Measurements from ENCODE around the gene LARGE1. TPM values are rescaled to one million over a fixed set of nuclear protein-coding genes. Genes with fewer than 3 reads are reported as not detected.

Gene LARGE1
- total RNA-seq, 1 donor, result 13.4 TPM

DNA sequence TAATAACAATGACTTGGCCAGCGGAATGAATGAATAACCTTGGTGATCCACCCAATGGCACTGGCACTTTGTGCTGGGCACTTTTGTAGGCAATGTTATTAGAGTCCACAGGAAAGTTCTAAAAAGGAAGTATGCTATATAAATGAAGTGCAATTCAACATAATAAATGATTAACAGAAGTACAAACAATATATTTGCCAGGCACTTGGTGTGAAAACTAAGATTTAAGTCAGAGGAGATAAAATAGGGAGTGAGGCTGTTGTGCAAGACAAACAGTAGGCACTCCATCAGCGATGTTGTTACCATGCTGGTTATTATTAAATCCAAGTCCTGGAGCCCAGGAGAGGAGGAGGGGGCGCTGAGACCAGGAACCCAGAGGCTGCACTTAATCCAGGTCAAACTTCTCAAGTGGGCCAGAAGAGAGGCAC is 173.8 kb downstream of the LARGE1 start:
- TF ChIP-seq, protein P1, sequence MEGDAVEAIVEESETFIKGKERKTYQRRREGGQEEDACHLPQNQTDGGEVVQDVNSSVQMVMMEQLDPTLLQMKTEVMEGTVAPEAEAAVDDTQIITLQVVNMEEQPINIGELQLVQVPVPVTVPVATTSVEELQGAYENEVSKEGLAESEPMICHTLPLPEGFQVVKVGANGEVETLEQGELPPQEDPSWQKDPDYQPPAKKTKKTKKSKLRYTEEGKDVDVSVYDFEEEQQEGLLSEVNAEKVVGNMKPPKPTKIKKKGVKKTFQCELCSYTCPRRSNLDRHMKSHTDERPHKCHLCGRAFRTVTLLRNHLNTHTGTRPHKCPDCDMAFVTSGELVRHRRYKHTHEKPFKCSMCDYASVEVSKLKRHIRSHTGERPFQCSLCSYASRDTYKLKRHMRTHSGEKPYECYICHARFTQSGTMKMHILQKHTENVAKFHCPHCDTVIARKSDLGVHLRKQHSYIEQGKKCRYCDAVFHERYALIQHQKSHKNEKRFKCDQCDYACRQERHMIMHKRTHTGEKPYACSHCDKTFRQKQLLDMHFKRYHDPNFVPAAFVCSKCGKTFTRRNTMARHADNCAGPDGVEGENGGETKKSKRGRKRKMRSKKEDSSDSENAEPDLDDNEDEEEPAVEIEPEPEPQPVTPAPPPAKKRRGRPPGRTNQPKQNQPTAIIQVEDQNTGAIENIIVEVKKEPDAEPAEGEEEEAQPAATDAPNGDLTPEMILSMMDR (IDR thresholded peaks at IDR 0.05; ENCODE audit: insufficient read depth, low read depth, low read length), result no peak

DNA sequence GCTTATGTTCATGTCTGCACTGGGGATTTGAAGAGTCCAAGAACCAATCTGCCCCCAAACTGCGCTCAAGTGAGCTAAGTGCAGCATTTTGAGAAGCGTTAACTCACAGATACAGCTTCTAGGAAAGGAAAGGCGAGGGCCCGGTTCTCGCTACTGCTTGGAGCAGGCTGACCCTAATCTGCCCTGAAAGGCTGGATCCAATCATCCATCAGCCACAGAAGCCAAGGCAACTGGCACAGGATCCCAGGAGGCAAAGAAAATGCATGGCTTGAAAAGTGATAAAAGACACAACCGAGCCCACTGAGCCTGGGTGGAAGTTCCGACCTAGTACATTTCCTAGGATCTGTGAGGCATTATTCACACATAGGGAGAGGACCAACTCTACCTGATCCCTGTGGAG is 174.8 kb downstream of the LARGE1 start:
- DNase-seq (ENCODE audit: low read depth), result no peak
- TF ChIP-seq, protein P1 (IDR thresholded peaks at IDR 0.05; ENCODE audit: insufficient read depth, low read depth, low read length), result no peak
- no peak overlapping the region for H3K4me3 ChIP-seq (ENCODE audit: low read depth, low read length)

More for the DNA sequence above, 173.8 kb downstream of the LARGE1 start:
- H3K4me3 ChIP-seq (ENCODE audit: low read depth, low read length), result no peak overlapping the region
- DNase-seq (ENCODE audit: low read depth), result no peak

DNA sequence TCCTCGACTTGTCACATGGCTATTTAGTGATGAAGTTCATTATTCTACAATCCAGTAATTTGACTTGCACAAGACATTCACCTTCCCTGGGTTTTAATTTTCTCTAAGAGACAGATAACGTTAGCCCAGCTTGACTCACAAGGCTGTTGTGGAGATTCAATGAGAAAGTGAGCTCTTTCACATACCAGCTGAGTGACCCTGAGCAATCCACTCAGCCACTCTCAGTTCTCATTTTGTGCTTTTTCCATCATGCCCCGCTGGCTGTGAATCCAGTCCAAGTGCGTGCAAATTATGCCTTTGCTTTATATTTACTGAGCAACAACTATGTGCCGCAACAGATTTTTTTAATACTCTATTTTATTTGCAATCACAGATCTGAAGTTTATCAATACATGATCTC is 176.5 kb downstream of the LARGE1 start:
- TF ChIP-seq, protein P1 (IDR thresholded peaks at IDR 0.05; ENCODE audit: insufficient read depth, low read depth, low read length), result no peak
- no peak overlapping the region for H3K4me3 ChIP-seq (ENCODE audit: low read depth, low read length)
- no peak for DNase-seq (ENCODE audit: low read depth)

DNA sequence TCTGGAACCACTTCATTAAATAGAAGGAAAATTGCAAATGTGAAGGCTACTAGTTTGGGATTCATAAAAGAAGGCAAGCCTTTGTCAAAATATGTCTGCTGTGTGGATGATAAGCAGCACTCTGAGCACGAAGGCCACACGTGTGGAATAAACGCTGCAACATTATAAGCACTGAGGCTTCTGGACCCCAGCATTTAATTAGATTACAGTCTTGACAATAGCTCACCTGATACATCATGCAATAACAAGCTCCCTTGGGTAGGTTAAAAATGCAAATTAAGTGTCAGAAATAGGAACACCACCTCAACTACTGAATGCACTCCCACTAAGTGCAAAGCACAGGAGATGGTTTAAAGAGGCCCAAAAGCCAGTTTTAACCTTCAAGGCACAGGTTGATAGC is 179.3 kb downstream of the LARGE1 start:
- no peak for DNase-seq (ENCODE audit: low read depth)
- H3K4me3 ChIP-seq (ENCODE audit: low read depth, low read length), result no peak overlapping the region
- TF ChIP-seq, protein P1 (IDR thresholded peaks at IDR 0.05; ENCODE audit: insufficient read depth, low read depth, low read length), result no peak

DNA sequence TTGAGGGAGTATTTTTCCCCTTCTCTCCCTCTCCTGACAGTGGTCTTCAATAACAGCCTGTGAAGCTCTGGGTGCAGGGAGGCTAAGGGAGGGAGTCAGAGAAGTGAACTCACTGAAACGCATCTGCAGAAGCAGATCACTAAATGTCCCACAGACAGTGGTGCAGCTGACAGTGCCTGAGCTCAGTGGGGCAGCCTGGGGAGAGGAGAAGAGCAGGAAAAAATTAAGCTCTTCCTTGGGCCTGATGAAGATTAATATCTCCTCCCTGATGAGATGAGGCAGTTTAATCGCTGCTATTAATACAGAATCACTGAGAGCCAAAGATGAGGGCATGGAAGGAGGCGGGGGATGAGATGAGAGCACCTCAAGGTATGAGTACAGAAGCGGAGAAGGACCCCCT is 180.8 kb downstream of the LARGE1 start:
- TF ChIP-seq, protein P1 (IDR thresholded peaks at IDR 0.05; ENCODE audit: insufficient read depth, low read depth, low read length), result no peak
- DNase-seq (ENCODE audit: low read depth), result no peak

DNA sequence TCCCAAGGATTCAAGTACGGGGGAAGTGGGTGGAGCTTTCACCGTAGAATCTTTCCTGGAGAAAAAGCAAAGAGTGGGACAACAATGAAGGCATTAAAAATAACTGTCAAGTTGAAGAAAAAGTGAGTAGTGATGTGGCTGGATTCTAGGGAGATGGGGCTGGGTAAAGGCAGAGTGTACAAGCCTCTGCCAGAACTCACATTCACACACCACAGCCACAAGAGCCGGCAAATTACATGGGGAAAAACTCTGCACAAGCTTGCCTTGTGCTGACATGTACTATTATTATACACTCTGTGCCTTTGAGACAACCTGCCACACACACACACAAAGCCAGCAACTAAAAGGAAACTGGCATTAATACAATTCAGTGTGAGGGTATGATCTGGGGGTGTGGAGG is 182.6 kb downstream of the LARGE1 start:
- H3K4me3 ChIP-seq (ENCODE audit: low read depth, low read length), result no peak overlapping the region
- no peak for DNase-seq (ENCODE audit: low read depth)
- TF ChIP-seq, protein P1 (IDR thresholded peaks at IDR 0.05; ENCODE audit: insufficient read depth, low read depth, low read length), result no peak

More for the DNA sequence above, 180.8 kb downstream of the LARGE1 start:
- H3K4me3 ChIP-seq (ENCODE audit: low read depth, low read length), result no peak overlapping the region

DNA sequence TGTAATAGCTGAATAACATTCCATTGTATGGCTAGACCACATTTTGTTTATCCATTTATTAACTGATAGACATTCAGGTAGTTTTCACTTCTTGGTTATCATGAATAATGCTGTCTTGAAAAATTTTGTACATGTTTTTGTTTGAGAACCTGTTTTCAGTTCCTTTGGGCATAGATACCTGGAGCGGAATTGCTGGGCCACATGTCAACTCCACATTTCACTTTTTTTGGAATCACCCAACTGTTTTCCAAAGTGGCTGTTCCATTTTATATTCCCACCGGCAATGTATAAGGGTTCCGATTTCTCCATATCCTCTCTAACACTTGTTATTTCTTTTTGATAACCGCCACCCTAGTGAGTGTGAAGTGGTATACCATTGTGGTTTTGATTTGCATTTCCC is 184.3 kb downstream of the LARGE1 start:
- no peak for DNase-seq (ENCODE audit: low read depth)
- TF ChIP-seq, protein P1 (IDR thresholded peaks at IDR 0.05; ENCODE audit: insufficient read depth, low read depth, low read length), result no peak
- no peak overlapping the region for H3K4me3 ChIP-seq (ENCODE audit: low read depth, low read length)
